HFFc6 (cell line): ENCODE results near the gene OTUB2. TPM values are rescaled to one million over a fixed set of nuclear protein-coding genes. Genes with fewer than 3 reads are reported as not detected.
A peak's percentile ranks its signal among the peaks of the same experiment; 100 is the strongest.

Source experiments
- DNase-seq: peaks from one replicate; pipeline ENCODE4 v3.0.0-alpha.2; 2018
- H3K27ac Mint-ChIP-seq: 2 replicates; pipeline ENCODE4 v1.8.0; 2020; ENCODE audit warnings: mild to moderate bottlenecking, mixed read lengths
- H3K27me3 Mint-ChIP-seq: 2 replicates; pipeline ENCODE4 v1.8.0; 2021; ENCODE audit warnings: mild to moderate bottlenecking, moderate library complexity, mixed read lengths; ENCODE audit not compliant: insufficient read depth
- H3K36me3 Mint-ChIP-seq: 2 replicates; pipeline ENCODE4 v1.8.0; 2021; ENCODE audit warnings: low read depth, mixed read lengths
- H3K4me1 Mint-ChIP-seq: 2 replicates; pipeline ENCODE4 v1.8.0; 2020; ENCODE audit warnings: low read depth, mixed read lengths
- H3K4me3 Mint-ChIP-seq: 2 replicates; pipeline ENCODE4 v1.8.0; 2020; ENCODE audit warnings: mild to moderate bottlenecking, moderate library complexity, mixed read lengths
- H3K9me3 Mint-ChIP-seq: 2 replicates; pipeline ENCODE4 v1.8.0; 2020; ENCODE audit warnings: mild to moderate bottlenecking, mixed read lengths
- CTCF ChIP-seq: fragments of 200-600 bp; sonication (generic); IDR thresholded peaks from 2 replicates; pipeline ENCODE4 v1.5.0; 2021; ENCODE audit warnings: antibody characterized with exemption, mild to moderate bottlenecking
- total RNA-seq, 6 experiments: library from RNA; stranded (reverse); fragmentation: NEBNext Ultra II Directional; extraction: Animal tissue kit (Norgen Biotek cat#: 25700); gene quantifications; 2 replicates in 1 of 6; 3 replicates in 5 of 6; pipeline ENCODE4 v1.2.3, GENCODE V29; 2021

The OTUB2 gene
- total RNA-seq, 6 experiments from 2014 or later: 0.77 to 1.8 (median 1.2) TPM

GRCh38 chr14:94021416-94022157 is 4.6 kb upstream of the OTUB2 start:
- peaks cover 17% of the 10 kb centered on the region for H3K4me1 Mint-ChIP-seq
- H3K9me3 Mint-ChIP-seq: no peaks in the 10 kb centered on the region
- no peaks in the 10 kb centered on the region for H3K36me3 Mint-ChIP-seq
- H3K4me3 Mint-ChIP-seq: no peak overlapping the region
- no peak overlapping the region for H3K27ac Mint-ChIP-seq
- H3K27me3 Mint-ChIP-seq: peaks cover 24% of the 10 kb centered on the region
- DNase-seq: no peak
- TF ChIP-seq CTCF: no peak

GRCh38 chr14:94022532-94023411 is 3.4 kb upstream of the OTUB2 start:
- Mint-ChIP-seq H3K4me1 (peaks cover 17% of the 10 kb centered on the region), H3K36me3 (no peaks in the 10 kb centered on the region), H3K4me3 (no peak overlapping the region), H3K9me3 (no peaks in the 10 kb centered on the region), H3K27ac (no peak overlapping the region), H3K27me3 (peaks cover 13% of the 10 kb centered on the region)
- no peak for DNase-seq
- no peak for TF ChIP-seq CTCF

- H3K36me3 Mint-ChIP-seq: no peaks in the 10 kb centered on the region
- DNase-seq: no peak
- no peak overlapping the region for H3K4me3 Mint-ChIP-seq
- H3K4me1 Mint-ChIP-seq: peaks cover 17% of the 10 kb centered on the region
- H3K27me3 Mint-ChIP-seq: peaks cover 5% of the 10 kb centered on the region
- H3K9me3 Mint-ChIP-seq: no peaks in the 10 kb centered on the region
- H3K27ac Mint-ChIP-seq: no peak overlapping the region
- no peak for TF ChIP-seq CTCF
These were observed 1.6 kb upstream of the OTUB2 start for GRCh38 chr14:94024549-94024948.

GRCh38 chr14:94025720-94026119 is 420 bp upstream of the OTUB2 start:
- DNase-seq: no peak
- TF ChIP-seq CTCF: no peak
- Mint-ChIP-seq H3K27ac (0 out of 2 replicates have a peak overlapping the region, but pooled peaks have one; percentile 5), H3K4me3 (peak overlapping the region; percentile 77), H3K36me3 (no peaks in the 10 kb centered on the region), H3K27me3 (peaks cover 3% of the 10 kb centered on the region; the same call in 1 of the 2 replicates), H3K4me1 (peaks cover 16% of the 10 kb centered on the region), H3K9me3 (no peaks in the 10 kb centered on the region)

- TF ChIP-seq CTCF: no peak
- H3K27me3 Mint-ChIP-seq: peaks cover 3% of the 10 kb centered on the region; the same call in 1 of the 2 replicates
- H3K4me3 Mint-ChIP-seq: peak overlapping the region; percentile 64
- no peaks in the 10 kb centered on the region for H3K36me3 Mint-ChIP-seq
- peaks cover 11% of the 10 kb centered on the region for H3K4me1 Mint-ChIP-seq
- no peak overlapping the region for H3K27ac Mint-ChIP-seq
- DNase-seq: no peak
- H3K9me3 Mint-ChIP-seq: no peaks in the 10 kb centered on the region
These were observed 839 bp downstream of the OTUB2 start for GRCh38 chr14:94026889-94027469.
